Activated naive CD4-positive, alpha-beta T cell treated with anti-CD3 and anti-CD28 coated beads, Interleukin-2, amount 10 ng/mL, durations not matched to agents 7 days and 5 days (primary cell): ENCODE measurements around the gene ORM2.

Experiments used
- CTCF ChIA-PET: fragments of 350-600 bp; sonication (Branson Sonifier 250); formaldehyde crosslinking; loops from one replicate; lab custom pipeline; 2021; ENCODE audit warnings: antibody characterized with exemption; lab: Charles Lee
- DNase-seq: peaks from one replicate; pipeline ENCODE4 v3.0.0-alpha.2; 2020
- H3K27ac Mint-ChIP-seq: one replicate; pipeline ENCODE4 v1.8.0; 2021; ENCODE audit warnings: mild to moderate bottlenecking, moderate library complexity, mixed read lengths
- H3K27me3 Mint-ChIP-seq: one replicate; pipeline ENCODE4 v1.8.0; 2021; ENCODE audit warnings: mild to moderate bottlenecking, mixed read lengths
- H3K36me3 Mint-ChIP-seq: one replicate; pipeline ENCODE4 v1.8.0; 2021; ENCODE audit warnings: mixed read lengths
- H3K4me1 Mint-ChIP-seq: one replicate; pipeline ENCODE4 v1.8.0; 2021; ENCODE audit warnings: mixed read lengths
- H3K4me3 Mint-ChIP-seq: one replicate; pipeline ENCODE4 v1.8.0; 2021; ENCODE audit warnings: mild to moderate bottlenecking, moderate library complexity, mixed read lengths
- H3K9me3 Mint-ChIP-seq: one replicate; pipeline ENCODE4 v1.8.0; 2021; ENCODE audit warnings: mixed read lengths

The ORM2 gene

GRCh38 chr9:114348261-114348905 is 18.7 kb downstream of the ORM2 start:
- peak overlapping the region; percentile 83 for H3K27ac Mint-ChIP-seq
- H3K4me1 Mint-ChIP-seq = peaks cover 46% of the 10 kb centered on the region
- CTCF ChIA-PET = interaction anchor here (1.0 to 1.6 kb wide), 4 partner anchors 9 to 42 kb away, joined by 3 to 5 read pairs (median 4); no protein-coding TSS in a partner anchor
- H3K9me3 Mint-ChIP-seq = no peaks in the 10 kb centered on the region
- no peak overlapping the region for H3K4me3 Mint-ChIP-seq
- peaks cover 85% of the 10 kb centered on the region for H3K36me3 Mint-ChIP-seq
- no peaks in the 10 kb centered on the region for H3K27me3 Mint-ChIP-seq
- DNase-seq = no peak

- no peaks in the 10 kb centered on the region for H3K27me3 Mint-ChIP-seq
- H3K9me3 Mint-ChIP-seq = no peaks in the 10 kb centered on the region
These were observed 19.3 kb downstream of the ORM2 start for GRCh38 chr9:114348906-114349482.

GRCh38 chr9:114349713-114350480 is 20.2 kb downstream of the ORM2 start:
- Mint-ChIP-seq H3K4me3 (no peak overlapping the region), H3K36me3 (peaks cover 78% of the 10 kb centered on the region), H3K27ac (peak overlapping the region; percentile 83), H3K27me3 (no peaks in the 10 kb centered on the region), H3K4me1 (peaks cover 44% of the 10 kb centered on the region), H3K9me3 (no peaks in the 10 kb centered on the region)
- CTCF ChIA-PET = interaction anchor here (0.8 to 1.6 kb wide), 4 partner anchors 15 to 38 kb away, joined by 3 read pairs; partner anchors contain the start of gene AKNA
- DNase-seq = no peak

More at GRCh38 chr9:114348906-114349482, 19.3 kb downstream of the ORM2 start:
- Mint-ChIP-seq H3K27ac (peak overlapping the region; percentile 83), H3K36me3 (peaks cover 83% of the 10 kb centered on the region), H3K4me1 (peaks cover 44% of the 10 kb centered on the region), H3K4me3 (no peak overlapping the region)
- peak; percentile 69 for DNase-seq
- CTCF ChIA-PET = interaction anchor here (0.8 to 1.6 kb wide), 5 partner anchors 10 to 39 kb away, joined by 3 to 5 read pairs (median 3); partner anchors contain the start of gene AKNA

- no peak overlapping the region for H3K4me3 Mint-ChIP-seq
- no peaks in the 10 kb centered on the region for H3K27me3 Mint-ChIP-seq
- peak overlapping the region; percentile 83 for H3K27ac Mint-ChIP-seq
- H3K9me3 Mint-ChIP-seq = no peaks in the 10 kb centered on the region
- peaks cover 44% of the 10 kb centered on the region for H3K4me1 Mint-ChIP-seq
- DNase-seq = no peak
- CTCF ChIA-PET = interaction anchor here (1.2 to 1.4 kb wide), 3 partner anchors 18 to 36 kb away, joined by 3 to 4 read pairs (median 4); no protein-coding TSS in a partner anchor
- peaks cover 77% of the 10 kb centered on the region for H3K36me3 Mint-ChIP-seq
These were observed 21.1 kb downstream of the ORM2 start for GRCh38 chr9:114350636-114351401.

GRCh38 chr9:114351932-114352331 is 22.3 kb downstream of the ORM2 start:
- peak overlapping the region; percentile 65 for H3K27ac Mint-ChIP-seq
- peaks cover 48% of the 10 kb centered on the region for H3K4me1 Mint-ChIP-seq
- H3K4me3 Mint-ChIP-seq = no peak overlapping the region
- no peaks in the 10 kb centered on the region for H3K9me3 Mint-ChIP-seq
- peaks cover 72% of the 10 kb centered on the region for H3K36me3 Mint-ChIP-seq
- H3K27me3 Mint-ChIP-seq = no peaks in the 10 kb centered on the region
- CTCF ChIA-PET = interaction anchor here (1.2 to 1.4 kb wide), 3 partner anchors 17 to 40 kb away, joined by 4 read pairs; no protein-coding TSS in a partner anchor
- DNase-seq = no peak

GRCh38 chr9:114355821-114356220 is 26.2 kb downstream of the ORM2 start:
- CTCF ChIA-PET = no interaction called here
- H3K9me3 Mint-ChIP-seq = no peaks in the 10 kb centered on the region
- peaks cover 41% of the 10 kb centered on the region for H3K4me1 Mint-ChIP-seq
- H3K4me3 Mint-ChIP-seq = no peak overlapping the region
- DNase-seq = no peak
- H3K27ac Mint-ChIP-seq = no peak overlapping the region
- H3K27me3 Mint-ChIP-seq = no peaks in the 10 kb centered on the region
- H3K36me3 Mint-ChIP-seq = peaks cover 69% of the 10 kb centered on the region

- no peak for DNase-seq
- CTCF ChIA-PET = no interaction called here
- H3K27me3 Mint-ChIP-seq = no peaks in the 10 kb centered on the region
- H3K27ac Mint-ChIP-seq = peak overlapping the region; percentile 76
- H3K9me3 Mint-ChIP-seq = no peaks in the 10 kb centered on the region
- peaks cover 73% of the 10 kb centered on the region for H3K36me3 Mint-ChIP-seq
- H3K4me1 Mint-ChIP-seq = peaks cover 44% of the 10 kb centered on the region
- no peak overlapping the region for H3K4me3 Mint-ChIP-seq
These were observed 27.1 kb downstream of the ORM2 start for GRCh38 chr9:114356792-114357191.

GRCh38 chr9:114357360-114357759 is 27.7 kb downstream of the ORM2 start:
- Mint-ChIP-seq H3K4me3 (no peak overlapping the region), H3K27ac (peak overlapping the region; percentile 38), H3K4me1 (peaks cover 40% of the 10 kb centered on the region), H3K36me3 (peaks cover 72% of the 10 kb centered on the region), H3K27me3 (no peaks in the 10 kb centered on the region), H3K9me3 (no peaks in the 10 kb centered on the region)
- CTCF ChIA-PET = no interaction called here
- no peak for DNase-seq

GRCh38 chr9:114357911-114358328 is 28.3 kb downstream of the ORM2 start:
- Mint-ChIP-seq H3K9me3 (no peaks in the 10 kb centered on the region), H3K27me3 (no peaks in the 10 kb centered on the region), H3K4me3 (no peak overlapping the region), H3K27ac (peak overlapping the region; percentile 38), H3K4me1 (peaks cover 41% of the 10 kb centered on the region), H3K36me3 (peaks cover 71% of the 10 kb centered on the region)
- CTCF ChIA-PET = no interaction called here
- no peak for DNase-seq

GRCh38 chr9:114359801-114360200 is 30.1 kb downstream of the ORM2 start:
- Mint-ChIP-seq H3K27ac (peak overlapping the region; percentile 67), H3K27me3 (no peaks in the 10 kb centered on the region), H3K36me3 (peaks cover 81% of the 10 kb centered on the region), H3K9me3 (no peaks in the 10 kb centered on the region), H3K4me1 (peaks cover 59% of the 10 kb centered on the region), H3K4me3 (no peak overlapping the region)
- no peak for DNase-seq
- CTCF ChIA-PET = no interaction called here

GRCh38 chr9:114361542-114361941 is 31.9 kb downstream of the ORM2 start:
- CTCF ChIA-PET = interaction anchor here (1.7 to 2.2 kb wide), 2 partner anchors 23 to 26 kb away, joined by 5 to 10 read pairs; partner anchors contain the start of gene AKNA
- no peak for DNase-seq
- Mint-ChIP-seq H3K27me3 (no peaks in the 10 kb centered on the region), H3K4me1 (peaks cover 73% of the 10 kb centered on the region), H3K4me3 (no peak overlapping the region), H3K36me3 (peaks cover 85% of the 10 kb centered on the region), H3K27ac (peak overlapping the region; percentile 82), H3K9me3 (no peaks in the 10 kb centered on the region)

GRCh38 chr9:114362394-114362793 is 32.7 kb downstream of the ORM2 start:
- H3K4me3 Mint-ChIP-seq = no peak overlapping the region
- H3K36me3 Mint-ChIP-seq = peaks cover 86% of the 10 kb centered on the region
- H3K27ac Mint-ChIP-seq = peak overlapping the region; percentile 88
- CTCF ChIA-PET = interaction anchor here (1.7 to 2.2 kb wide), 2 partner anchors 22 to 25 kb away, joined by 5 to 10 read pairs; partner anchors contain the start of gene AKNA
- no peak for DNase-seq
- no peaks in the 10 kb centered on the region for H3K27me3 Mint-ChIP-seq
- H3K9me3 Mint-ChIP-seq = no peaks in the 10 kb centered on the region
- H3K4me1 Mint-ChIP-seq = peaks cover 80% of the 10 kb centered on the region

- DNase-seq = no peak
- Mint-ChIP-seq H3K9me3 (no peaks in the 10 kb centered on the region), H3K27ac (peak overlapping the region; percentile 88), H3K27me3 (no peaks in the 10 kb centered on the region), H3K36me3 (peaks cover 89% of the 10 kb centered on the region), H3K4me1 (peaks cover 85% of the 10 kb centered on the region), H3K4me3 (no peak overlapping the region)
- CTCF ChIA-PET = interaction anchor here (1.4 to 2.2 kb wide), 2 partner anchors 21 to 24 kb away, joined by 4 to 10 read pairs; partner anchors contain the start of gene AKNA
These were observed 33.8 kb downstream of the ORM2 start for GRCh38 chr9:114363424-114363823.
